AG10803 (cell line): ENCODE data around the gene JPH2.

Experiments used
- DNase-seq: peaks from one replicate; pipeline ENCODE4 v3.0.0; 2010; ENCODE audit warnings: low read depth
- H3K4me3 ChIP-seq: 2 replicates; pipeline ENCODE4 v1.5.1; 2011; ENCODE audit warnings: mild to moderate bottlenecking, low read length, control low read depth
- TF ChIP-seq, protein P1 (sequence below): conservative IDR thresholded peaks from 2 replicates; pipeline ENCODE4 v1.5.1; 2011; ENCODE audit warnings: mild to moderate bottlenecking, low read length, control low read depth, inconsistent platforms

JPH2 gene

DNA sequence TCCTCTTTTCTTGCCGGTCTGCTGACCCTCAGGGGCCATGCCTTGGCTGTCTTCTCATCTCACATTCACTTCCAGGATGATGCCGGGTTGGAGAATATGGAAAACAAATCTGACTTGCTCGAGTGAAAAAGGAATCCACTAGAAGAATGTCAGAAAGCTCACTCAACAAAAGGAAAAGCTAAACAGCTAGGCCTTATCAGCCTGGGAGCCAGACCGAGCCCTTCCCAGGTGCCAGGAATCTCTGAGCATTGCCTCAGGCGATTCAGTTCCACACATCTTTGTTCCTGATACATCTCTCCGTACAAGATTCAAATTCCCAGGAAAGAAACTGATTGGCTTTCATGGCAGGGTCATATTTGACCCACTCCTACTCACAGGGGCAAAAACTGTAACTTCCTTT, 32.8 kb upstream of the JPH2 start:
- DNase-seq = no peak
- H3K4me3 ChIP-seq = no peak overlapping the region
- TF ChIP-seq, protein P1, sequence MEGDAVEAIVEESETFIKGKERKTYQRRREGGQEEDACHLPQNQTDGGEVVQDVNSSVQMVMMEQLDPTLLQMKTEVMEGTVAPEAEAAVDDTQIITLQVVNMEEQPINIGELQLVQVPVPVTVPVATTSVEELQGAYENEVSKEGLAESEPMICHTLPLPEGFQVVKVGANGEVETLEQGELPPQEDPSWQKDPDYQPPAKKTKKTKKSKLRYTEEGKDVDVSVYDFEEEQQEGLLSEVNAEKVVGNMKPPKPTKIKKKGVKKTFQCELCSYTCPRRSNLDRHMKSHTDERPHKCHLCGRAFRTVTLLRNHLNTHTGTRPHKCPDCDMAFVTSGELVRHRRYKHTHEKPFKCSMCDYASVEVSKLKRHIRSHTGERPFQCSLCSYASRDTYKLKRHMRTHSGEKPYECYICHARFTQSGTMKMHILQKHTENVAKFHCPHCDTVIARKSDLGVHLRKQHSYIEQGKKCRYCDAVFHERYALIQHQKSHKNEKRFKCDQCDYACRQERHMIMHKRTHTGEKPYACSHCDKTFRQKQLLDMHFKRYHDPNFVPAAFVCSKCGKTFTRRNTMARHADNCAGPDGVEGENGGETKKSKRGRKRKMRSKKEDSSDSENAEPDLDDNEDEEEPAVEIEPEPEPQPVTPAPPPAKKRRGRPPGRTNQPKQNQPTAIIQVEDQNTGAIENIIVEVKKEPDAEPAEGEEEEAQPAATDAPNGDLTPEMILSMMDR = no peak

DNA sequence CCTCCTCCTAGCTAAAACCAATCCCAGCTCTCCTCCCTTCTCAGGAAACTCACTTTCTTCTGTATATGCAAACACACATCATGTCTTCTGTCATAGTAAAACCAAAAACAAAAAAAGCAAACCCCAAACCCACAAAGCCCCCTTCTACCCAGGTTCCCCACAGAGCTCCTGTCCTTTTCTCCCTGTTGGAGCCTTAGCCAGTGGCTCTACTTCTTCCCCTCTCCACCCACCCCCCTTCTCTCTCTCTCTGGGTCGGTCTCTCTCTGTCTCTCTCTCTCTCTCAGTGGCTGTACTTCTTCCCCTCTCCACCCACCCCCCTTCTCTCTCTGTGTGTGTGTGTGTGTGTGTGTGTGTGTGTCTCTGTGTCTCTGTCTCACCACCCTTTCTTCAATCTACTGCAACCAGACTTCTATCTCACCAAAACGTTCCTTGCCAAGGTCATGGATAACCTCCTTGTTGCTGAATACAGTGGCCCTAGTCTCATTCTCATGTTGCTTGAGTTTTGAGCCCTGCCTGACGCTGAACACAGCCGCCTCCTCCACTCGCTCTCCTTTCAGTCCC, 32.3 kb upstream of the JPH2 start:
- DNase-seq = no peak
- H3K4me3 ChIP-seq = no peak overlapping the region
- TF ChIP-seq, protein P1 = no peak

DNA sequence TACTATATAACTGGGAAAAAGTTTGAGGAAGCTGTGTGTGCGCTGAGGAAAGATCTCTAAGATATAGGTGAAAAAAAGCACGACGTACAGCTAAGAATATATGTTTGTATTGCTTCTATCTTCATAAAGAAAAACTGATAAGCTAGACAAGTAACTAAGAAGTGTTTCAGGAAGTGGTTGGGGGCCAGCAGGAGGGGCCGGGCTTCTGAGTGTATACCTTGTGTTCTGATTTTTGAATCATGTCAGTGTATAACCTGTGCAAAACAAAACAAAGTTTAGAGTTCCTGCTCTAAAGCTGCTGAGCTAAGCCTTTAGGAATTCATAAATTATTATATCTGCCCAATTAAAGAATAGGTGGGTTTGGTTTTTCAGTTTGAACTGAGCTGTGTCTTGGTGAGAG, 31.5 kb upstream of the JPH2 start:
- TF ChIP-seq, protein P1 = no peak
- DNase-seq = no peak
- no peak overlapping the region for H3K4me3 ChIP-seq

DNA sequence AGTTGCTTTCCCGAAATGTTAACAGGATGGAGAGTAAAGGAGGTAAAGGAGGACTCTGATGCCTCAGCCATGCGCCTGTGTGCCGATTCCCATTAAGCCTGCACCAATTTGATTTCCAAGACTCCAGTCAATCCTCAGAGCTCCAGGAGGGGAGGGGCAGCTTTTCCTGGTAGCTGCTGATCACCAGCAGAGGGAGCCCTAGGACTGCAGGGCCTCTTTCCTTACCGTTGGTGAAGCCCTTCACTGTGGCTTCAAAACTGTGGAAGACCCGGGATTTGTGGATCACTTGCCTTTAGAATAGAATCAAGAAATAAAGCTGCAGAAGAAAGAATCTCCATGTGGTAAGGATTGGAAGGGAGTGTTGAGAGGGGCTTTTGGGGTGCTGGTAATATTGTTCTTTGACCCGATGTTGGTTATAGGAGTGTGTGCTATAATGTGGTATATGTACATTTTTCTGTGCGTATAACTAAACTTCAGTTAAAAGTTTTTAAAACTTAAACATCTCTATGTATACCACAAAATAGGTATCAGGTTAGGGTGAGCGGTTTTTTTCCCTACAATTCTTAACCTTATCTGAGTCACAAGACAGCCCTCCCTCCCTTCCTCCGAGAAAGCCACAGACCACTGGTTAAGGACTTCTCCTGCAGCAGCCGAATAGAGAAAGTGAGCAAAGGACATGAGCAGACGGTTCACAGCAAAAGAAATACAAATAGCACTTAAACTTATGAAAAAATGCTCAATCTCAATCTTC, 30.5 kb upstream of the JPH2 start:
- TF ChIP-seq, protein P1 = peak; percentile 97
- DNase-seq = peak; percentile 64
- H3K4me3 ChIP-seq = no peak overlapping the region

DNA sequence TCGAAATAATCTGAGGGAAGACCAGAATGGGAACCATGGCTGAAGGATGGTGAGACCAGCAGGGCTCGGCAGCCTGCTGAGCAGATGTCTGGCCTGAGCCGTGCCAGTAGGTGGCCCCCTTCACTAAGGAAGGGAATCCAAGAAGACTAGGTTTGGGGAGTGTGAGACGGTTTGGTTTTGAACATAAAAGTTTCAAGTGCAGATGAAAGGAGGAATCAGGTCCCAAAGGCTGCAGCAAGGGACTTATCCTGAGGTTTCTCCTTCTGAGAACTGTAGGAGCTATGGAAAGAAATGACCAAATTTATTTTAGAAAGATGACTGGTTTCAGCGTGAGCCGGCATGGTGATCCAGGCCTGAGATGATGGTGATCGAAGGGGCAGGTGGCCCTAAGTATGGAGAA, 28.1 kb upstream of the JPH2 start:
- TF ChIP-seq, protein P1 = peak; percentile 82
- H3K4me3 ChIP-seq = no peak overlapping the region
- DNase-seq = peak; percentile 66

DNA sequence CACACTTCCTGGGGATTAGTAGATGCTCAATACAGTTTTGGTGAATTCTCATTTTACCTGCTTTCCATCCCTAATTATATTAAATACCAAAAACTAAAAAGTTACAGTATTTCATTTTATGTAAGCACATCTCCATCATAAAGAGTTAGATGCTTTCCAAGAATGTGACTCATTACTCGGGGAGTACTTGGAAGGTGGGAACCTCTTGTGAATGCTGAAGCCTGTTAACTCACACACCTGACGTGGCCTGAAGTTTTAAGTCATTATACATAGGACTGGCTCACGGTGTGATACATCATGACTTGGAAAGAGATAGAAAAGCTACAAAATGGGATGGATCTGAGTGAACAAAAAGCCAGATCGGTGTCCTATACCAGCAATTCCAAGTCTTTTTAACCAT, 25.8 kb upstream of the JPH2 start:
- DNase-seq = no peak
- TF ChIP-seq, protein P1 = no peak
- no peak overlapping the region for H3K4me3 ChIP-seq
